ENCODE data around the gene ZNF219. TPM values are rescaled to one million over a fixed set of nuclear protein-coding genes. Genes with fewer than 3 reads are reported as not detected.

ZNF219 gene
- total RNA-seq, 2 experiments from 2014 or later = 2.8 to 3.1 TPM

DNA sequence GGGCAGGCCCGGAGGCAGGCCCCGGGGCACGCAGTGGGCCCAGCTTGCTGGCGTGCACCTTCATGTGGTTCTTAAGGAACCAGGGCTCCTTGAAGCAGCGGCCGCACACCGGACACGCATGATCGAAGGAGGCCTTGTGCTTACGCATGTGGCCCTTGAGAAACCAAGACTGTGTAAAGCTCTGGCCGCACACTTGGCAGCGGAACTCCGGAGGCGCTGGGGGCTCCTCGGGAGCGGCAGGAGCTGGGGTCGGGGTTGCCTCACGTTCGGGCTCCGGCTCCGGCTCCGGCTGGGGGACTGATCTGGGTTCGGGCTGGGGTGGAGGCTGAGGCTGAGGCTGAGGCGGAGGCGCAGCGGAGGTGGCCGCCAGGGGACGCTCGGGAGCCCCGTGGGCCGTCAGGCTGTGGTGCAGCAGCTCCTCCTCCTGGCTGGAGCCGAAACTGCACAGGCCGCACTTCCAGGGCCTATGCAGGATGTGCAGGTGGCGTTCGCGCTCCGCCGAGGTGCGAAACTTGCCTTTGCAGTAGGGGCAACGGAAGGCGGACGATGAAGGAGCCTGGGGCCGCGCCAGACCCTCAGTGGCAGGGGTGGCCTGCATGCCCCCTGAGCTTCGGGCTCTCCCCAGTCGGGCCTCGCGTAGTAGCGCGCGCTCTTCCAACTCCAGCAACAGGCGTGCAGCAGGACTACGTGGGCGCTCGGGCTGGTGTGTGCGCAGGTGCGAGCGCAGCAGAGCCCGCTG lies 6.0 kb downstream of the ZNF219 start:
- H3K36me3 Mint-ChIP-seq (ENCODE audit: low read depth) = no peaks in the 10 kb centered on the region
- no peak overlapping the region for H3K4me3 Mint-ChIP-seq
- peak; percentile 70 for ATAC-seq
- H3K27me3 Mint-ChIP-seq (ENCODE audit: low read depth) = peaks cover 27% of the 10 kb centered on the region
- ChIA-PET CTCF (interaction anchor here (0.8 to 7.0 kb wide), 16 partner anchors 9 to 103 kb away, joined by 3 to 225 read pairs (median 5); partner anchors contain the start of gene TMEM253), POLR2A (interaction anchor here (1.0 to 1.4 kb wide), 2 partner anchors 13 to 24 kb away, joined by 3 read pairs; no protein-coding TSS in a partner anchor)
- no peak overlapping the region for H3K27ac Mint-ChIP-seq
- no peaks in the 10 kb centered on the region for H3K9me3 Mint-ChIP-seq (ENCODE audit: insufficient read depth)
- peaks cover 25% of the 10 kb centered on the region for H3K4me1 Mint-ChIP-seq (ENCODE audit: low read depth)
- DNase-seq = peak; percentile 92

GRCh38 chr14:21091821-21092272 lies 6.6 kb downstream of the ZNF219 start:
- DNase-seq (no peak), ATAC-seq (no peak)
- H3K27me3 Mint-ChIP-seq (ENCODE audit: low read depth) = peaks cover 21% of the 10 kb centered on the region
- ChIA-PET POLR2A (interaction anchor here (1.0 to 1.4 kb wide), 2 partner anchors 13 to 24 kb away, joined by 3 read pairs; no protein-coding TSS in a partner anchor), CTCF (interaction anchor here (0.9 to 7.0 kb wide), 15 partner anchors 8 to 103 kb away, joined by 3 to 225 read pairs (median 5); partner anchors contain the start of gene TMEM253)
- peaks cover 31% of the 10 kb centered on the region for H3K4me1 Mint-ChIP-seq (ENCODE audit: low read depth)
- no peak overlapping the region for H3K27ac Mint-ChIP-seq
- H3K9me3 Mint-ChIP-seq (ENCODE audit: insufficient read depth) = no peaks in the 10 kb centered on the region
- no peak overlapping the region for H3K4me3 Mint-ChIP-seq
- no peaks in the 10 kb centered on the region for H3K36me3 Mint-ChIP-seq (ENCODE audit: low read depth)

- Mint-ChIP-seq H3K27me3 (ENCODE audit: low read depth) (peaks cover 13% of the 10 kb centered on the region), H3K4me1 (ENCODE audit: low read depth) (peaks cover 36% of the 10 kb centered on the region), H3K27ac (no peak overlapping the region), H3K36me3 (ENCODE audit: low read depth) (no peaks in the 10 kb centered on the region), H3K9me3 (ENCODE audit: insufficient read depth) (no peaks in the 10 kb centered on the region), H3K4me3 (no peak overlapping the region)
- POLR2A ChIA-PET = interaction anchor here (1.4 kb wide), 1 partner anchor 14 kb away, joined by 3 read pairs; no protein-coding TSS in a partner anchor
- CTCF ChIA-PET = interaction anchor here (1.4 to 7.0 kb wide), 11 partner anchors 13 to 99 kb away, joined by 4 to 225 read pairs (median 53); partner anchors contain the start of gene TMEM253
- DNase-seq (no peak), ATAC-seq (no peak)
Measured at GRCh38 chr14:21090940-21091663, 7.4 kb downstream of the ZNF219 start.

GRCh38 chr14:21090194-21090939 lies 8.1 kb downstream of the ZNF219 start:
- ATAC-seq (no peak), DNase-seq (peak; percentile 47)
- Mint-ChIP-seq H3K4me3 (no peak overlapping the region), H3K36me3 (ENCODE audit: low read depth) (no peaks in the 10 kb centered on the region), H3K9me3 (ENCODE audit: insufficient read depth) (no peaks in the 10 kb centered on the region), H3K27ac (no peak overlapping the region), H3K27me3 (ENCODE audit: low read depth) (peaks cover 12% of the 10 kb centered on the region), H3K4me1 (ENCODE audit: low read depth) (peaks cover 39% of the 10 kb centered on the region)
- ChIA-PET POLR2A (no interaction called here), CTCF (interaction anchor here (0.8 to 5.8 kb wide), 9 partner anchors 13 to 99 kb away, joined by 4 to 117 read pairs (median 10); partner anchors contain the start of genes ARHGEF40 and TMEM253)

GRCh38 chr14:21089877-21090193 lies 8.6 kb downstream of the ZNF219 start:
- ChIA-PET CTCF (interaction anchor here (0.8 to 5.8 kb wide), 13 partner anchors 8 to 98 kb away, joined by 3 to 117 read pairs (median 6); partner anchors contain the start of genes ARHGEF40, TMEM253 and TPPP2), POLR2A (interaction anchor here (0.9 kb wide), 1 partner anchor 20 kb away, joined by 4 read pairs; no protein-coding TSS in a partner anchor)
- Mint-ChIP-seq H3K27ac (no peak overlapping the region), H3K36me3 (ENCODE audit: low read depth) (no peaks in the 10 kb centered on the region), H3K4me3 (no peak overlapping the region), H3K27me3 (ENCODE audit: low read depth) (peaks cover 12% of the 10 kb centered on the region), H3K4me1 (ENCODE audit: low read depth) (peaks cover 39% of the 10 kb centered on the region), H3K9me3 (ENCODE audit: insufficient read depth) (no peaks in the 10 kb centered on the region)
- DNase-seq (no peak), ATAC-seq (no peak)

GRCh38 chr14:21089271-21089670 lies 9.2 kb downstream of the ZNF219 start:
- no peak overlapping the region for H3K27ac Mint-ChIP-seq
- H3K27me3 Mint-ChIP-seq (ENCODE audit: low read depth) = peaks cover 12% of the 10 kb centered on the region
- H3K36me3 Mint-ChIP-seq (ENCODE audit: low read depth) = no peaks in the 10 kb centered on the region
- H3K9me3 Mint-ChIP-seq (ENCODE audit: insufficient read depth) = no peaks in the 10 kb centered on the region
- peaks cover 39% of the 10 kb centered on the region for H3K4me1 Mint-ChIP-seq (ENCODE audit: low read depth)
- no peak for ATAC-seq
- no peak for DNase-seq
- ChIA-PET POLR2A (interaction anchor here (0.9 to 1.2 kb wide), 2 partner anchors 14 to 20 kb away, joined by 3 to 4 read pairs; no protein-coding TSS in a partner anchor), CTCF (interaction anchor here (0.8 to 5.8 kb wide), 14 partner anchors 9 to 118 kb away, joined by 3 to 117 read pairs (median 6); partner anchors contain the start of genes ARHGEF40, TMEM253 and TPPP2)
- H3K4me3 Mint-ChIP-seq = no peak overlapping the region

DNA sequence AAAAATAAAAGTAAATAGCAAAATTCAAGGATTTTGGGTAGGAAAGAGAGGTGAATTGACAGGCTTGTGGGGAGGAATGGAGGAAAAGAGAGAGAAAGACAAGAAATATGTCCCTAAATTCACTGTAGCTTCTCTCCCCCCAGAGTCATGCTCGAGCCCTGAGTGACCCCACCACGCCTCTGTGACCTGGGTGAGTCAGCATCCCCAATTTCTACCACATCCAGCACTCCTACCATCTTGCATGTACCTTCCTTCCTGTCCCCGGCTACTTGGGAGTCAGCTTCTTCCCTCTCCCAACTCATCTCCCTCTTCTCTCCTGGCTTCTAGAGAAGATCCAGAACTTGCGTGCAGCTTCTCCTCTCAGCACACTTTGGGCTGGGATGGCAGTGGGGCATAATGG lies 9.8 kb downstream of the ZNF219 start:
- H3K4me3 Mint-ChIP-seq = no peak overlapping the region
- ATAC-seq = no peak
- ChIA-PET CTCF (interaction anchor here (0.8 to 5.8 kb wide), 11 partner anchors 9 to 118 kb away, joined by 3 to 117 read pairs (median 7); partner anchors contain the start of genes ARHGEF40 and TMEM253), POLR2A (interaction anchor here (1.2 kb wide), 1 partner anchor 15 kb away, joined by 3 read pairs; no protein-coding TSS in a partner anchor)
- H3K27ac Mint-ChIP-seq = no peak overlapping the region
- H3K27me3 Mint-ChIP-seq (ENCODE audit: low read depth) = peaks cover 6% of the 10 kb centered on the region
- H3K9me3 Mint-ChIP-seq (ENCODE audit: insufficient read depth) = no peaks in the 10 kb centered on the region
- DNase-seq = no peak
- peaks cover 39% of the 10 kb centered on the region for H3K4me1 Mint-ChIP-seq (ENCODE audit: low read depth)
- no peaks in the 10 kb centered on the region for H3K36me3 Mint-ChIP-seq (ENCODE audit: low read depth)

- H3K27me3 Mint-ChIP-seq (ENCODE audit: low read depth) = no peaks in the 10 kb centered on the region
- ATAC-seq = peak; percentile 84
- peak overlapping the region; percentile 67 for H3K27ac Mint-ChIP-seq
- no peaks in the 10 kb centered on the region for H3K36me3 Mint-ChIP-seq (ENCODE audit: low read depth)
- DNase-seq = peak; percentile 84
- H3K4me3 Mint-ChIP-seq = no peak overlapping the region
- no peaks in the 10 kb centered on the region for H3K9me3 Mint-ChIP-seq (ENCODE audit: insufficient read depth)
- H3K4me1 Mint-ChIP-seq (ENCODE audit: low read depth) = peaks cover 30% of the 10 kb centered on the region
- POLR2A ChIA-PET = interaction anchor here (1.0 to 1.1 kb wide), 2 partner anchors 16 kb away, joined by 3 to 11 read pairs; no protein-coding TSS in a partner anchor
- CTCF ChIA-PET = interaction anchor here (1.1 to 5.8 kb wide), 7 partner anchors 8 to 116 kb away, joined by 3 to 117 read pairs (median 24); partner anchors contain the start of genes ARHGEF40 and TMEM253
Measured at GRCh38 chr14:21087294-21088091, 11.0 kb downstream of the ZNF219 start.

- H3K27ac Mint-ChIP-seq = peak overlapping the region; percentile 37
- POLR2A ChIA-PET = interaction anchor here (1.0 to 1.1 kb wide), 2 partner anchors 16 kb away, joined by 3 to 11 read pairs; no protein-coding TSS in a partner anchor
- CTCF ChIA-PET = interaction anchor here (1.0 to 5.8 kb wide), 7 partner anchors 9 to 116 kb away, joined by 3 to 117 read pairs (median 24); partner anchors contain the start of genes ARHGEF40 and TMEM253
- DNase-seq = no peak
- H3K4me3 Mint-ChIP-seq = no peak overlapping the region
- H3K4me1 Mint-ChIP-seq (ENCODE audit: low read depth) = peaks cover 29% of the 10 kb centered on the region
- no peak for ATAC-seq
- no peaks in the 10 kb centered on the region for H3K36me3 Mint-ChIP-seq (ENCODE audit: low read depth)
- no peaks in the 10 kb centered on the region for H3K27me3 Mint-ChIP-seq (ENCODE audit: low read depth)
- H3K9me3 Mint-ChIP-seq (ENCODE audit: insufficient read depth) = no peaks in the 10 kb centered on the region
Measured at GRCh38 chr14:21086908-21087293, 11.6 kb downstream of the ZNF219 start.

Measured in activated CD8-positive, alpha-beta T cell treated with anti-CD3 and anti-CD28 coated beads, Interleukin-2, amount 10 ng/mL, durations not matched to agents 7 days and 5 days (primary cell).